PC-3 (cell line): ENCODE results near the gene PDE11A. TPM values are rescaled to one million over a fixed set of nuclear protein-coding genes. Genes with fewer than 3 reads are reported as not detected.

Experiments
- ATAC-seq: fragments of 200-7000 bp; cut with Tn5 transposase; 2 replicates; pipeline ENCODE4 v1.9.1; 2020; ENCODE audit warnings: mild to moderate bottlenecking, moderate library complexity
- BruUV-seq: library from RNA; stranded (reverse); fragments of 400-500 nt; replicated peaks from 2 replicates; lab custom pipeline; 2021; lab: Mats Ljungman, UMichigan
- CTCF ChIA-PET: fragments of 300-600 bp; sonication (Branson Sonifier 250); formaldehyde crosslinking; loops from one replicate; lab custom pipeline; 2022; ENCODE audit warnings: antibody characterized with exemption; lab: Charles Lee
- POLR2A ChIA-PET: fragments of 300-600 bp; sonication (Branson Sonifier 250); formaldehyde crosslinking; loops from one replicate; lab custom pipeline; 2022; ENCODE audit warnings: antibody characterized with exemption; ENCODE audit not compliant: unreplicated experiment; lab: Charles Lee
- DNase-seq: peaks from one replicate; pipeline ENCODE4 v3.0.0-alpha.2; 2015
- H2AFZ ChIP-seq: fragments of 300-600 bp; sonication (generic); 2 replicates; pipeline ENCODE4 v1.6.0; 2016; ENCODE audit warnings: antibody characterized with exemption, low read length
- H3F3A ChIP-seq: fragments of 300-600 bp; sonication (generic); one replicate; pipeline ENCODE4 v1.6.0; 2017; ENCODE audit warnings: antibody characterized with exemption, low read length, control low read depth, mild to moderate bottlenecking; ENCODE audit not compliant: unreplicated experiment
- H3K27ac ChIP-seq: fragments of 300-600 bp; sonication (generic); 2 replicates; pipeline ENCODE4 v1.5.1; 2016; ENCODE audit warnings: mild to moderate bottlenecking, low read length
- H3K27me3 ChIP-seq: fragments of 300-600 bp; sonication (generic); 2 replicates; pipeline ENCODE4 v1.6.1; 2016; ENCODE audit warnings: low read length, mixed read lengths
- H3K36me3 ChIP-seq: fragments of 300-600 bp; sonication (generic); 2 replicates; pipeline ENCODE4 v1.6.1; 2016; ENCODE audit warnings: low read depth, mixed run types, low read length, mixed read lengths
- H3K4me1 ChIP-seq: fragments of 300-600 bp; sonication (generic); 2 replicates; pipeline ENCODE4 v1.5.1; 2016; ENCODE audit warnings: low read length; ENCODE audit not compliant: insufficient read depth
- H3K4me2 ChIP-seq: fragments of 300-600 bp; sonication (generic); 2 replicates; pipeline ENCODE4 v1.6.0; 2016; ENCODE audit warnings: low read length
- H3K4me3 ChIP-seq: fragments of 300-600 bp; sonication (generic); 2 replicates; pipeline ENCODE4 v1.5.1; 2016; ENCODE audit warnings: mild to moderate bottlenecking, low read length, mixed read lengths
- H3K79me2 ChIP-seq: fragments of 300-600 bp; sonication (generic); 2 replicates; pipeline ENCODE4 v1.6.1; 2017; ENCODE audit warnings: low read length, mixed read lengths
- H3K9ac ChIP-seq: fragments of 300-600 bp; sonication (generic); 2 replicates; pipeline ENCODE4 v1.6.0; 2016; ENCODE audit warnings: mild to moderate bottlenecking, low read length
- H3K9me2 ChIP-seq: fragments of 300-600 bp; sonication (generic); replicated peaks from 2 replicates; pipeline ENCODE4 v1.6.1; 2016; ENCODE audit warnings: mixed run types, low read length, mixed read lengths
- H3K9me3 ChIP-seq: fragments of 300-600 bp; sonication (generic); 2 replicates; pipeline ENCODE4 v1.6.1; 2016; ENCODE audit warnings: low read length, mixed read lengths
- H4K20me1 ChIP-seq: fragments of 300-600 bp; sonication (generic); 2 replicates; pipeline ENCODE4 v1.6.1; 2016; ENCODE audit warnings: low read length, mixed read lengths
- EZH2 ChIP-seq: fragments of 300-600 bp; sonication (generic); IDR thresholded peaks from one replicate; pipeline ENCODE4 v1.6.1; 2017; ENCODE audit warnings: antibody characterized with exemption, mild to moderate bottlenecking, low read length; ENCODE audit not compliant: unreplicated experiment
- EZH2phosphoT487 ChIP-seq: fragments of 300-600 bp; sonication (generic); IDR thresholded peaks from 2 replicates; pipeline ENCODE4 v1.6.1; 2018; ENCODE audit warnings: mild to moderate bottlenecking, antibody characterized with exemption, low read length, borderline replicate concordance
- intact Hi-C: fragments of 100-400 bp; cut with micrococcal nuclease; formaldehyde crosslinking; loops from 2 replicates; pipeline ENCODE4 v1.9.0; 2023
- total RNA-seq: library from RNA; depleted of rRNA; stranded (reverse); fragments of >200 nt; gene quantifications from 2 replicates; pipeline ENCODE4 v1.2.3, GENCODE V29; 2014
- TF ChIP-seq, protein P1 (sequence below): fragments of 300-600 bp; sonication (generic); conservative IDR thresholded peaks from 2 replicates; pipeline ENCODE4 v1.5.1; 2017; ENCODE audit warnings: antibody characterized with exemption, low read depth, mild to moderate bottlenecking, low read length

The PDE11A gene
- total RNA-seq, 1 experiment from 2014 or later = 0.15 TPM

- H3F3A ChIP-seq = no peaks in the 10 kb centered on the region
- no peak overlapping the region for H3K4me3 ChIP-seq
- no peak for TF ChIP-seq EZH2phosphoT487
- TF ChIP-seq EZH2 = no peak
- TF ChIP-seq, protein P1, sequence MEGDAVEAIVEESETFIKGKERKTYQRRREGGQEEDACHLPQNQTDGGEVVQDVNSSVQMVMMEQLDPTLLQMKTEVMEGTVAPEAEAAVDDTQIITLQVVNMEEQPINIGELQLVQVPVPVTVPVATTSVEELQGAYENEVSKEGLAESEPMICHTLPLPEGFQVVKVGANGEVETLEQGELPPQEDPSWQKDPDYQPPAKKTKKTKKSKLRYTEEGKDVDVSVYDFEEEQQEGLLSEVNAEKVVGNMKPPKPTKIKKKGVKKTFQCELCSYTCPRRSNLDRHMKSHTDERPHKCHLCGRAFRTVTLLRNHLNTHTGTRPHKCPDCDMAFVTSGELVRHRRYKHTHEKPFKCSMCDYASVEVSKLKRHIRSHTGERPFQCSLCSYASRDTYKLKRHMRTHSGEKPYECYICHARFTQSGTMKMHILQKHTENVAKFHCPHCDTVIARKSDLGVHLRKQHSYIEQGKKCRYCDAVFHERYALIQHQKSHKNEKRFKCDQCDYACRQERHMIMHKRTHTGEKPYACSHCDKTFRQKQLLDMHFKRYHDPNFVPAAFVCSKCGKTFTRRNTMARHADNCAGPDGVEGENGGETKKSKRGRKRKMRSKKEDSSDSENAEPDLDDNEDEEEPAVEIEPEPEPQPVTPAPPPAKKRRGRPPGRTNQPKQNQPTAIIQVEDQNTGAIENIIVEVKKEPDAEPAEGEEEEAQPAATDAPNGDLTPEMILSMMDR = no peak
- no peak overlapping the region for H3K4me2 ChIP-seq
- H2AFZ ChIP-seq = no peak overlapping the region
- H3K9me3 ChIP-seq = no peaks in the 10 kb centered on the region
- ATAC-seq (no peak), DNase-seq (no peak)
- no peaks in the 10 kb centered on the region for H3K79me2 ChIP-seq
- 0 out of 2 replicates have a peak, but pooled peaks cover 4% of the 10 kb centered on the region for H3K27me3 ChIP-seq
- BruUV-seq = no TSS peak
- no peaks in the 10 kb centered on the region for H3K36me3 ChIP-seq
- ChIA-PET POLR2A (no interaction called here), CTCF (no interaction called here)
- no peak overlapping the region for H3K27ac ChIP-seq
- H3K4me1 ChIP-seq = no peaks in the 10 kb centered on the region
- H3K9ac ChIP-seq = no peak overlapping the region
- intact Hi-C loops = no loop called here
- no peaks in the 10 kb centered on the region for H4K20me1 ChIP-seq
- H3K9me2 ChIP-seq = no peaks in the 10 kb centered on the region
Measured at GRCh38 chr2:178029342-178029741, 43.2 kb downstream of the PDE11A start.

DNA sequence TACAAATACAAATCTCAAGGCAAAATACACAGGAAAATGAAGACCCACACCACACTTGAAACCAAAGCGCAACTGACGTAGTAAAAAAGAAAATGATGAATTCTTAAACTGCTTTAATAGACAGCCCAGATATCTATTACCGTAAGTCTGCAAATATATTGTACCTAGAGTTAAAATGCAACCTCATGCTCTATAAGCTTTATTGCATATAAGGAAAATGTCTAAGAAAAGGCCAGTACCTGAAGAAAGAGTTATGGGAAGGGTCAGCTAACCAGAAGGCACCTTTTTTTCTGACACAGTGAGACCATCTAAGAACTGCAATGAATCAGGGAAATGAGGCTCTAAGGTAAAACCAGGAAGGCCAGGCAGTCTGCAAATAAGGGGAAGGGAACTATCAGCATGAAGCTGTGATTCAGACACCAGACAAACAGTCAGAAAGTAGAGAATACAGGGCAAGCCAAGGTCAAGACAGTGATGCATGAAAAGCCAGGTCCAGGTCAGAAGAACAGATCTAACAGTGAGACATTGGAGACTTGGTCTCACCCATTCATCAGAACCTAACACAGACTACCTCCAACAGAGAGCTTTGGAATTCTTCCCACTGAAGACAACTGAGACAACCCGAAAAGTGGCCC, 46.9 kb downstream of the PDE11A start:
- DNase-seq (no peak), ATAC-seq (no peak)
- Histone ChIP-seq H3K4me3 (no peak overlapping the region), H3K79me2 (no peaks in the 10 kb centered on the region), H4K20me1 (no peaks in the 10 kb centered on the region), H2AFZ (no peak overlapping the region), H3K27ac (no peak overlapping the region), H3K4me2 (no peak overlapping the region), H3K4me1 (no peaks in the 10 kb centered on the region), H3F3A (no peaks in the 10 kb centered on the region), H3K9me3 (no peaks in the 10 kb centered on the region), H3K36me3 (no peaks in the 10 kb centered on the region), H3K27me3 (0 out of 2 replicates have a peak, but pooled peaks cover 4% of the 10 kb centered on the region), H3K9me2 (no peaks in the 10 kb centered on the region), H3K9ac (no peak overlapping the region)
- POLR2A ChIA-PET = no interaction called here
- intact Hi-C loops = no loop called here
- CTCF ChIA-PET = no interaction called here
- no peak for TF ChIP-seq EZH2
- TF ChIP-seq, protein P1 = no peak
- TF ChIP-seq EZH2phosphoT487 = no peak
- no TSS peak for BruUV-seq

- no peak overlapping the region for H3K27ac ChIP-seq
- H3K79me2 ChIP-seq = no peaks in the 10 kb centered on the region
- H3F3A ChIP-seq = no peaks in the 10 kb centered on the region
- H4K20me1 ChIP-seq = no peaks in the 10 kb centered on the region
- H3K4me2 ChIP-seq = no peak overlapping the region
- ChIA-PET POLR2A (no interaction called here), CTCF (no interaction called here)
- H3K4me3 ChIP-seq = no peak overlapping the region
- BruUV-seq = no TSS peak
- no peak overlapping the region for H3K9ac ChIP-seq
- ATAC-seq (no peak), DNase-seq (no peak)
- no peaks in the 10 kb centered on the region for H3K9me3 ChIP-seq
- intact Hi-C loops = no loop called here
- H3K4me1 ChIP-seq = no peaks in the 10 kb centered on the region
- TF ChIP-seq, protein P1 = no peak
- TF ChIP-seq EZH2phosphoT487 = no peak
- no peak for TF ChIP-seq EZH2
- H3K36me3 ChIP-seq = no peaks in the 10 kb centered on the region
- no peaks in the 10 kb centered on the region for H3K9me2 ChIP-seq
- no peak overlapping the region for H2AFZ ChIP-seq
- peaks cover 8% of the 10 kb centered on the region; the same call in 1 of the 2 replicates for H3K27me3 ChIP-seq
Measured at GRCh38 chr2:178018141-178018540, 54.4 kb downstream of the PDE11A start.
